Stimulated activated CD4-positive, alpha-beta T cell treated with anti-CD3 and anti-CD28 coated beads, Interleukin-4, amount 100 ng/mL, for 24 hours (primary cell): ENCODE results near the gene RALBP1.
"Not testable (repeated sequence)": the region's sequence is repeated elsewhere in the genome, so short reads cannot be mapped to it uniquely, and the experiment has no call there.

ENCODE experiments used
- DNase-seq: peaks from one replicate; pipeline ENCODE4 v3.0.0-alpha.2; 2020

Gene RALBP1

GRCh38 chr18:9474983-9475642 lies at the start of gene RALBP1:
RALBP1 (plus strand) TSS chr18:9475513; CDS start chr18:9513046, 37,533 bp downstream.
- peak; percentile 99 for DNase-seq

- no peak for DNase-seq
Measured at GRCh38 chr18:9426753-9427152, 48.6 kb upstream of the RALBP1 start.

GRCh38 chr18:9428301-9428706 lies 47.0 kb upstream of the RALBP1 start:
- DNase-seq, result no peak

- DNase-seq, result no peak
Measured at GRCh38 chr18:9428862-9429661, 46.3 kb upstream of the RALBP1 start.

- DNase-seq, result no peak
Measured at GRCh38 chr18:9429662-9429993, 45.7 kb upstream of the RALBP1 start.

GRCh38 chr18:9430315-9430714 lies 45.0 kb upstream of the RALBP1 start:
- DNase-seq, result not testable (repeated sequence)

- DNase-seq, result no peak
Measured at GRCh38 chr18:9431296-9431695, 44.0 kb upstream of the RALBP1 start.

GRCh38 chr18:9433122-9433521 lies 42.2 kb upstream of the RALBP1 start:
- DNase-seq, result not testable (repeated sequence)

- DNase-seq, result no peak
Measured at GRCh38 chr18:9433671-9434121, 41.6 kb upstream of the RALBP1 start.

GRCh38 chr18:9434122-9434701 lies 41.1 kb upstream of the RALBP1 start:
- no peak for DNase-seq

GRCh38 chr18:9435041-9435440 lies 40.3 kb upstream of the RALBP1 start:
- no peak for DNase-seq

- DNase-seq, result no peak
Measured at GRCh38 chr18:9436206-9436929, 38.9 kb upstream of the RALBP1 start.

- no peak for DNase-seq
Measured at GRCh38 chr18:9437021-9437437, 38.3 kb upstream of the RALBP1 start.

GRCh38 chr18:9437672-9438071 lies 37.6 kb upstream of the RALBP1 start:
- no peak for DNase-seq

GRCh38 chr18:9441061-9441460 lies 34.3 kb upstream of the RALBP1 start:
- no peak for DNase-seq

GRCh38 chr18:9444549-9444948 lies 30.8 kb upstream of the RALBP1 start:
- DNase-seq, result no peak

- no peak for DNase-seq
Measured at GRCh38 chr18:9446839-9447238, 28.5 kb upstream of the RALBP1 start.

GRCh38 chr18:9447334-9447733 lies 28.0 kb upstream of the RALBP1 start:
- no peak for DNase-seq

- no peak for DNase-seq
Measured at GRCh38 chr18:9449600-9450414, 25.5 kb upstream of the RALBP1 start.

GRCh38 chr18:9450920-9451319 lies 24.4 kb upstream of the RALBP1 start:
- not testable (repeated sequence) for DNase-seq

- no peak for DNase-seq
Measured at GRCh38 chr18:9453283-9453682, 22.0 kb upstream of the RALBP1 start.

GRCh38 chr18:9454061-9454703 lies 21.1 kb upstream of the RALBP1 start:
- no peak for DNase-seq
